A549 treated with ZK216348 at 1 μM for 4 hours (cell line): Measurements from ENCODE around the gene CCDC181. TPM values are rescaled to one million over a fixed set of nuclear protein-coding genes. Genes with fewer than 3 reads are reported as not detected.

Experiments
- total RNA-seq: library from RNA; stranded (reverse); fragments of 200-300 nt; extraction: Qiagen RNA extraction; gene quantifications from 5 replicates; pipeline ENCODE4 v1.2.3, GENCODE V29; 2022; ENCODE audit warnings: low read depth

CCDC181 gene
- 0.14 to 0.53 TPM (median 0.18 TPM) in 4 of 5 replicates, not detected in the other for total RNA-seq

DNA sequence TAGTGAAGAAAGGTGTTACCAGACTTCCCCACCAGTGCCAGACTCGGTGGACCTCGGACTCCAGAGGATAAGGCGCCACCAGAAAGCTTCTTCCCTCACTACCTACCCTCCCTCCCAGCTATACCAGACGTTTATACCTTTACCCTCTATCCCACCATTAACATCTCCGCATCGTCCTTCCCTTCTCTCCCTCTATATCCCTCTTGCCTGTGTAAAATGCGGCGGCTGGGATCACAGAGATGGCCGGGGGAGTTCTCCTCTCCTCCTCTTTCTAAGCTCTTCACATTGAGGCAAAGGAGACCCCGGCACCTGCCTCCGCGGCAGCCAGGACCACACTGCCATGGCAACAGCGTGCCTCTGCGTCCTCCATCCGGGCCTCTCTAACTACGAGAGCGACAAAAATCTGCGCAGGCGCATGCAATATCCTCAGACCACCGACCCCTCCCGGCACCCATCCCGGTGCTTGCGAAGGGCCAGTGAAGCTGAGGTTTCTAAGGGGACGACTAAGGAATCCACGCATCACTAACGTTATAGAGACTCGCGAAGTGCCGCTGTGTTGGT is at the start of gene CCDC181:
TSS of gene CCDC181 (minus strand) at position 394 of the 561 bp plus-strand sequence. CDS start 2,547 bp downstream, outside the sequence.

DNA sequence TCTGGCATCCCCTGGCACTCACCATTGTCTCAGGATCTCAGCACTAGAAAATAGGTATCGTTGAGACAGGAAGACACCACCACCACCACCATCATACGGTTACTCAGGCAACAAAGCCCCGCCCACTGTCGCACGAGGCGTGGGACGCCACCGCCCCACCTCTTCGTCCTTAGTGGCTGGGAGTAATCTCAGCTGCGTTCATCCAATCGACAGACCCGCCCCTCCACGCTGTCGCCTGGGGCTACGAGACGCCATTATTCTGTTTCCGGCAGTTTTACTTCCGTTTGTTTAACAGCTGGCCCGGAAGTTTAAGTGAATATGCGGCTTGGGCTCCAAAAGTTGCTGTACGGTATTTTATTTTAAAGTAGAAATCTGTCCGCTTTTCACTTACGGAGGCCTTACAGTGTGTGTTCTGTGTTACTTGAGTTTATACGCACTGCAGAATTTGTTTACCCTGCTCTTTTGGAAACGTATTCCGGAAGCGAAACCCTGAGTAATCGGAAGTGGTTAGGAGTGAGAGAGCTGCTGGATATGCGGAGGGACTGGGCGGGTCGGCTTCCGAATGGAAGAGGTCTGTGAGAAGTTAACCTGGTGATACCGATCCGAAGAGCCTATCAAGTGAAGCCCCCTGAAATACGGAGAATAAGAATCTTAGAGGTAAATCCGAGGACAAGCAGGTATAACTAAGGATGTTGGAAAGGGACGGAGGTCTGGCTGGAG is 59.4 kb downstream of the CCDC181 start, which contains the start of the genes BLZF1 and NME7:
TSS of gene BLZF1 (plus strand) at position 510 of the 720 bp plus-strand sequence. CDS start 1,328 bp downstream, outside the sequence.
TSS of gene NME7 (minus strand) at position 112 of the 720 bp plus-strand sequence. CDS start at position 25, 87 bp downstream.

Other genes starting within 250 kb of the CCDC181 start
- 18.7 to 51.0 TPM (median 22.8 TPM) in 5 replicates for gene NME7, start 59.7 kb downstream of the CCDC181 start, total RNA-seq
- 13.7 to 29.3 TPM (median 14.9 TPM) in 5 replicates for gene BLZF1, start 59.3 kb downstream of the CCDC181 start, total RNA-seq
- 7.3 to 15.2 TPM (median 12.9 TPM) in 5 replicates for gene SLC19A2, start 58.5 kb upstream of the CCDC181 start, total RNA-seq
- gene F5, start 159.0 kb upstream of the CCDC181 start, total RNA-seq, result 0.05 to 0.23 TPM (median 0.09 TPM) in 5 replicates
- gene SELP, start 202.7 kb upstream of the CCDC181 start, total RNA-seq, result not detected in 5 replicates